ENCODE results near the gene TOMM5.

DNA sequence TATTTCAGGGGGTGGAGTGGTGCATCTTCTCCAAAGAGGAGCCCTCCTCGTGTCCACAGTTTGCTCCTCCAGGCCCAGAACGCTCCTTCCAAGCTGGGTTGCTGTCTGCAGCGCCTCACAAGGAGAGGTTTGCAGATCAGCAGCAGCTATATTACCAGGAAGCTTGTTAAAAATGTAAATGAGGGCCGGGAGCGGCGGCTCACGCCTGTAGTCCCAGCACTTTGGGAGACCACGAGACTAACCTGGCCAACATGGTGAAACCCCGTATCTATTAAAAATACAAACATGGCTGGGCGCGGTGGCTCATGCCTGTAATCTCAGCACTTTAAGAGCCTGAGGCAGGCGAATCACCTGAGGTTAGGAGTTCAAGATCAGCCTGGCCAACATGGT, 33.4 kb upstream of the TOMM5 start:
- TF ChIP-seq, protein P1, sequence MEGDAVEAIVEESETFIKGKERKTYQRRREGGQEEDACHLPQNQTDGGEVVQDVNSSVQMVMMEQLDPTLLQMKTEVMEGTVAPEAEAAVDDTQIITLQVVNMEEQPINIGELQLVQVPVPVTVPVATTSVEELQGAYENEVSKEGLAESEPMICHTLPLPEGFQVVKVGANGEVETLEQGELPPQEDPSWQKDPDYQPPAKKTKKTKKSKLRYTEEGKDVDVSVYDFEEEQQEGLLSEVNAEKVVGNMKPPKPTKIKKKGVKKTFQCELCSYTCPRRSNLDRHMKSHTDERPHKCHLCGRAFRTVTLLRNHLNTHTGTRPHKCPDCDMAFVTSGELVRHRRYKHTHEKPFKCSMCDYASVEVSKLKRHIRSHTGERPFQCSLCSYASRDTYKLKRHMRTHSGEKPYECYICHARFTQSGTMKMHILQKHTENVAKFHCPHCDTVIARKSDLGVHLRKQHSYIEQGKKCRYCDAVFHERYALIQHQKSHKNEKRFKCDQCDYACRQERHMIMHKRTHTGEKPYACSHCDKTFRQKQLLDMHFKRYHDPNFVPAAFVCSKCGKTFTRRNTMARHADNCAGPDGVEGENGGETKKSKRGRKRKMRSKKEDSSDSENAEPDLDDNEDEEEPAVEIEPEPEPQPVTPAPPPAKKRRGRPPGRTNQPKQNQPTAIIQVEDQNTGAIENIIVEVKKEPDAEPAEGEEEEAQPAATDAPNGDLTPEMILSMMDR (conservative IDR thresholded peaks at IDR 0.05), result no peak
- TF ChIP-seq ZFX (IDR thresholded peaks at IDR 0.05), result no peak
